Measurements from ENCODE around the gene PCDHGC5.

PCDHGC5 gene

DNA sequence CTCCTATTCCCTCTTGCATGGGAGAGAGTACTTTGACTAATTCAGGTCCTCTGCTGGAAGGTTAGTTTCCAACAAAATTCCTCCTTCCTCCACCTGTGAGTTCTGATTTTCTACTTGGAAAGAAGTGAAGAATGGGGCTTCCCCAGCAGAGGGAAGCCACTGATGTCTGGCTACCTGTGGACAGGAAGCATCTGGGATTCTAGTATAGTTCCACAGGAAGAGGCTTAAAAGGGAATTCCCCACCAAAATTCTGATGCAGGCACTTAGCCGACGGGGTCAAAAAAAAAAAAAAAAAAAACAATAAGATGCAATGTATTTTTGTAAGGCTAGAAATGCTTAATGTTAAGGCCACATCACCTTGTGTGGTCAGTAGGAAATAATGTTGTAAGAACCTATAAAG lies 33.4 kb downstream of the PCDHGC5 start:
- TF ChIP-seq, protein P1, sequence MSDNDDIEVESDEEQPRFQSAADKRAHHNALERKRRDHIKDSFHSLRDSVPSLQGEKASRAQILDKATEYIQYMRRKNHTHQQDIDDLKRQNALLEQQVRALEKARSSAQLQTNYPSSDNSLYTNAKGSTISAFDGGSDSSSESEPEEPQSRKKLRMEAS (IDR thresholded peaks at IDR 0.05) = no peak
- TF ChIP-seq ZBTB7A (IDR thresholded peaks at IDR 0.05; ENCODE audit: low read depth) (no peak), TCF12 (IDR thresholded peaks at IDR 0.05; ENCODE audit: low read depth) (no peak)

DNA sequence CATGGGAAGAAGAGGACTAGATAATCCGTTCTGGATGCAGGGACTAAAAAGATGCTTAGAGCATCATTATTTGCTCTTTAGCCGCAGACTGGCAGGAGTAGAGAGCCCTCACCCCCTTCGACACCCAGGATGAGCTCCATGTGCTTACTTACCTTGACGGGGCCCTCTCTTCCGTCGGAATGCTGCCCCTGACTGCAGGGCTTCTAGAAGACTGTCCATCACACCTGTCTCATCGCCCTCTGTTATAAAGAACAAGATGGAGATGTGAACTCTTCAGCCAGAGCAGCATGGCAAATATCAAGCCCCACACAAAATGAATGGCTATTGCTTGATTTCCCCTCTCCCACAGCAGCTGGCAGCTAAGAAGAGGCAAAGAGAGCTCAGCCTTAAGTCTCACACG lies 35.1 kb downstream of the PCDHGC5 start:
- TF ChIP-seq, protein P1 (IDR thresholded peaks at IDR 0.05) = no peak
- TF ChIP-seq NFIC (IDR thresholded peaks at IDR 0.05) (no peak), CEBPB (IDR thresholded peaks at IDR 0.05) (no peak), TCF12 (IDR thresholded peaks at IDR 0.05; ENCODE audit: low read depth) (no peak), FOXM1 (IDR thresholded peaks at IDR 0.05; ENCODE audit: borderline replicate concordance, low read depth) (no peak), ZBTB7A (IDR thresholded peaks at IDR 0.05; ENCODE audit: low read depth) (no peak), YY1 (IDR thresholded peaks at IDR 0.05; ENCODE audit: low read depth) (no peak), EGR1 (IDR thresholded peaks at IDR 0.05) (no peak)
- TF ChIP-seq, protein P2, sequence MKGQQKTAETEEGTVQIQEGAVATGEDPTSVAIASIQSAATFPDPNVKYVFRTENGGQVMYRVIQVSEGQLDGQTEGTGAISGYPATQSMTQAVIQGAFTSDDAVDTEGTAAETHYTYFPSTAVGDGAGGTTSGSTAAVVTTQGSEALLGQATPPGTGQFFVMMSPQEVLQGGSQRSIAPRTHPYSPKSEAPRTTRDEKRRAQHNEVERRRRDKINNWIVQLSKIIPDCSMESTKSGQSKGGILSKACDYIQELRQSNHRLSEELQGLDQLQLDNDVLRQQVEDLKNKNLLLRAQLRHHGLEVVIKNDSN (IDR thresholded peaks at IDR 0.05) = no peak
- TF ChIP-seq, protein P3, sequence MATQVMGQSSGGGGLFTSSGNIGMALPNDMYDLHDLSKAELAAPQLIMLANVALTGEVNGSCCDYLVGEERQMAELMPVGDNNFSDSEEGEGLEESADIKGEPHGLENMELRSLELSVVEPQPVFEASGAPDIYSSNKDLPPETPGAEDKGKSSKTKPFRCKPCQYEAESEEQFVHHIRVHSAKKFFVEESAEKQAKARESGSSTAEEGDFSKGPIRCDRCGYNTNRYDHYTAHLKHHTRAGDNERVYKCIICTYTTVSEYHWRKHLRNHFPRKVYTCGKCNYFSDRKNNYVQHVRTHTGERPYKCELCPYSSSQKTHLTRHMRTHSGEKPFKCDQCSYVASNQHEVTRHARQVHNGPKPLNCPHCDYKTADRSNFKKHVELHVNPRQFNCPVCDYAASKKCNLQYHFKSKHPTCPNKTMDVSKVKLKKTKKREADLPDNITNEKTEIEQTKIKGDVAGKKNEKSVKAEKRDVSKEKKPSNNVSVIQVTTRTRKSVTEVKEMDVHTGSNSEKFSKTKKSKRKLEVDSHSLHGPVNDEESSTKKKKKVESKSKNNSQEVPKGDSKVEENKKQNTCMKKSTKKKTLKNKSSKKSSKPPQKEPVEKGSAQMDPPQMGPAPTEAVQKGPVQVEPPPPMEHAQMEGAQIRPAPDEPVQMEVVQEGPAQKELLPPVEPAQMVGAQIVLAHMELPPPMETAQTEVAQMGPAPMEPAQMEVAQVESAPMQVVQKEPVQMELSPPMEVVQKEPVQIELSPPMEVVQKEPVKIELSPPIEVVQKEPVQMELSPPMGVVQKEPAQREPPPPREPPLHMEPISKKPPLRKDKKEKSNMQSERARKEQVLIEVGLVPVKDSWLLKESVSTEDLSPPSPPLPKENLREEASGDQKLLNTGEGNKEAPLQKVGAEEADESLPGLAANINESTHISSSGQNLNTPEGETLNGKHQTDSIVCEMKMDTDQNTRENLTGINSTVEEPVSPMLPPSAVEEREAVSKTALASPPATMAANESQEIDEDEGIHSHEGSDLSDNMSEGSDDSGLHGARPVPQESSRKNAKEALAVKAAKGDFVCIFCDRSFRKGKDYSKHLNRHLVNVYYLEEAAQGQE (IDR thresholded peaks at IDR 0.05; ENCODE audit: low read depth) = no peak

DNA sequence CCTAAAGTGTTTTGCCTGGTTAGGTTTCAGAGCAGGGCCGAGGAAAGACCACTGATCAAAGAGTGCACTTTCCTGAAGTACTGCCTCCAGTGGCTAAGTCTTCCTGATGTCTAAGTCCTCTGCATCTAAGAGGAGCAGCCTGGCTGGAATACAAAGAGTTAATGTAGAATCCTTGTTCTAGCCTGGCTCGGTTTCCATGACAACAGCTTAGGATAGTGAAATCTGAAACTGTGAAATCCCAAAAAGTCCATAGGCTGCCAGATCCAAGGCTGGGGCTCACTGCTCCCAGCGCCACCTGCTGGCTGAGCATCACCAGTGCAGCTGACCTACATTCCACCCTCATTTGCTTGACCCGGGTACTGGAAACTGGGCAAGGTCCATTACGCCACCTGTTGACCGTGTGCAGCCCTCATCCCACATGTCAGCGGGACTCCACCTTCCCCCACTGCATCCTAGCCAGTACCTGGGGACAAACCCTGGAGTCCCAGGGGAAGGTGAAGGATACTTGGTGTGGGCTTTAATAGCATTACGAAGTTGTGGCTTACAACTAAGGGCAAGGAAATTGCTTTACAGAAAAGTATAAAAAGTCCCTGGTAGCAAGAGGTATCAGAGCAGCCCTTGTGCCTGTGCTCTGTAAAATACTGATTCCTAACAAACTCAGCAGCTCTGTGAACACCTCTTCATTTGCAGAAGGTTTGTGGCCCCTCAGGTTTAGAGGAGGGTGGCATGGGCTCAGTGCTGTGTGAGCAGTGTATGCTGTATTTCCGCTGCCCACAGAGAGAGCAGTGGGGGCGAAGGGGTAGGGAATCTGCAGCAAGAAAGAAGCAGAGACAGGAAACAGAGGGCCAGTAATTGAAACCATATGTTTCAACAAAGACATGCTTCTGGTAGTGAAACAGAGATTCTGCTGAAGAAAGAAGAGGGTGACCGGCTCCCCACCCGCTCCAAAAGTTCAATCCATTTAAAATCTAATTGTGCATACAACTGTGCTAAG lies 36.0 kb downstream of the PCDHGC5 start:
- TF ChIP-seq ZBTB7A (IDR thresholded peaks at IDR 0.05; ENCODE audit: low read depth) = no peak
- TF ChIP-seq, protein P2 (IDR thresholded peaks at IDR 0.05) = no peak
- TF ChIP-seq, protein P1 (IDR thresholded peaks at IDR 0.05) = peak; percentile 73
- no peak for TF ChIP-seq CEBPB (IDR thresholded peaks at IDR 0.05)
- no peak; the same call in 1 of the 2 replicates for TF ChIP-seq EP300 (IDR thresholded peaks at IDR 0.05; ENCODE audit: borderline replicate concordance)
- TF ChIP-seq YY1 (IDR thresholded peaks at IDR 0.05; ENCODE audit: low read depth) = peak; percentile 42; the same call in 1 of the 2 replicates
- peak; percentile 85 for TF ChIP-seq RAD21 (IDR thresholded peaks at IDR 0.05; ENCODE audit: low read depth)
- peak; percentile 83 for TF ChIP-seq TEAD4 (IDR thresholded peaks at IDR 0.05)
- TF ChIP-seq NFIC (IDR thresholded peaks at IDR 0.05) = peak; percentile 69
- peak; percentile 72; the same call in 1 of the 2 replicates for TF ChIP-seq TCF12 (IDR thresholded peaks at IDR 0.05; ENCODE audit: low read depth)
- TF ChIP-seq FOXM1 (IDR thresholded peaks at IDR 0.05; ENCODE audit: borderline replicate concordance, low read depth) = no peak

DNA sequence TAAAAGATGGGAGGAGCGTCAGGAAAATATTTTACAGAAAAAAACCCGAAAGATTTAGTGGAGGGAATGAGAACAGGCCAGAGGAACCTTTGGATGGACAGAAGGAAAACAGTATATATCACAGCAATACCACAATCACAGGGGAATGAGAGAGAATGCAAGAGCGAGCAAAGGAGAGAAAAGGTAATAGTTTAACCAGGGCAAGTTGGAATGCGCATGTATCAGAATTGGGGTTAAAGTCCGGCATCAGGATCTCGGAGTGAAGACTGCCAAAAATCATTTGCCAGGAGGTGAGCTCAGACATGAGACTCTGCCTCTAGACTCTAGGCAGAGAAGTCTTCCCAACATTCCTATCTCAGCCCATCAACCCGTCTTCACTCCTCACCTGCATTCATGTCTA lies 36.8 kb downstream of the PCDHGC5 start:
- TF ChIP-seq NFIC (IDR thresholded peaks at IDR 0.05) = no peak
- TF ChIP-seq TEAD4 (IDR thresholded peaks at IDR 0.05) = no peak

DNA sequence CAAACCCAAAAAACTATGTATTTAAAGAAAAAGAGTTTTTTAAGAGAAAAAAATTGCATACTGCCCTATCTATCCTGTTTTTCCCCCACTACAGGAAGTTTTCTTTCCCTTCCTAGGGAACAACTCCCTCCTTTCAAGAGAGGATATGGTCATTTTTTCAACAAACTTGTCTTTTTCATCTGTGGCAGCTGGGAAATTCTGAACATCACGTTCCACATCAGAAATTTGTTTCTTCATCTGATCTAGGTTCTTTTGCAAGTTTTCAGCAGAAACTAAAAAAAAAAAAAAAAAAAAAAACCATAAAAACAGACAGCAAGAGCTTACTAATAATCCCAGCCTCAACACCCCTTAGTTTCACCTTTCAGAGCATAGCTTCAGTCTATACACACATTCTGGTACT lies 38.5 kb downstream of the PCDHGC5 start:
- no peak for TF ChIP-seq EP300 (IDR thresholded peaks at IDR 0.05; ENCODE audit: borderline replicate concordance)

DNA sequence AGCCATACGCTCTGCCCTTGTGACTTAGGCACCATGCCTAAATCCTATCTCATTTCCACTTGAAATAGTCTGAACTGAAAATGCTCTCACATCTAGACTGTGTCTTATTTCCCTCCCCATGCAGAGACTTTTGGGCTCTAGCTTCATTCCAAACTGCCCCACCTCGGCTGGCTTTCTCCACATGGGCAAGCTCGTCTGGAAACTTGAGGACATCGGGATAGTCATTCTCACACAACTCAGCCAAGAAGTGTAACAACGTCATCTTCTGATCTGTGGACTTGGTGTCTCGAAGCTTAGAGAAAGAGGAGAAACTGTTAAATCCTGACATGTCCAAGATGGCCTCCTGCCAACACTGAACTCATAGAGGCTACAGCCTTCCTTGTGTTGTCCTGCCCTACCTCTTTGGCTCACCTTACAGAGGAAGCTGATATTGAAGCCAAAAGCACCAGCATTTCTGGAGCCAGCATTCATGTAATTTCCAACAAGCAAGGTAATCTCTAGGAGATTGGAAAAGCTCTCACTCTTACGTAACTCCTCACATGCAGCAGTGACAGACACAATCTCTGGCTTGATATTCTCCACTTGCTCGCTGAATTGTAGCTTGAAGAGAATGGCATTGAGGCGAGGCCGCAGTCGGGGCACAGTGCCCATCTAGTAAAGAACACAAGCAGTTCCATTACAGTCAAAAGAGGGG lies 39.6 kb downstream of the PCDHGC5 start:
- TF ChIP-seq EP300 (IDR thresholded peaks at IDR 0.05; ENCODE audit: borderline replicate concordance) = no peak
- no peak for TF ChIP-seq YY1 (IDR thresholded peaks at IDR 0.05; ENCODE audit: low read depth)
- no peak for TF ChIP-seq ZBTB7A (IDR thresholded peaks at IDR 0.05; ENCODE audit: low read depth)
- TF ChIP-seq EGR1 (IDR thresholded peaks at IDR 0.05) = no peak
- no peak for TF ChIP-seq TAF1 (IDR thresholded peaks at IDR 0.05; ENCODE audit: low read depth)
- TF ChIP-seq, protein P3 (IDR thresholded peaks at IDR 0.05; ENCODE audit: low read depth) = no peak
- TF ChIP-seq CREB1 (IDR thresholded peaks at IDR 0.05; ENCODE audit: low read depth) = no peak
- TF ChIP-seq TEAD4 (IDR thresholded peaks at IDR 0.05) = no peak
- TF ChIP-seq NFIC (IDR thresholded peaks at IDR 0.05) = no peak
